Hepatocyte (in vitro differentiated cells): ENCODE results near the gene GLCE. TPM values are rescaled to one million over a fixed set of nuclear protein-coding genes. Genes with fewer than 3 reads are reported as not detected.

ENCODE experiments used
- DNase-seq: peaks from one replicate; pipeline ENCODE4 v3.0.0-alpha.2; 2016; ENCODE audit warnings: low spot score
- H2AFZ ChIP-seq: fragments of 200-600 bp; sonication (generic); 2 replicates; pipeline ENCODE4 v1.6.0; 2016; ENCODE audit warnings: antibody characterized with exemption, mild to moderate bottlenecking
- H3K27ac ChIP-seq: fragments of 200-600 bp; sonication (generic); 2 replicates; pipeline ENCODE4 v1.5.1; 2016; ENCODE audit warnings: mild to moderate bottlenecking
- H3K27me3 ChIP-seq: fragments of 200-600 bp; sonication (generic); 2 replicates; pipeline ENCODE4 v1.6.1; 2016
- H3K36me3 ChIP-seq: fragments of 200-600 bp; sonication (generic); replicated peaks from 2 replicates; pipeline ENCODE4 v1.5.1; 2016; ENCODE audit warnings: low read depth; ENCODE audit not compliant: insufficient read depth
- H3K4me1 ChIP-seq: fragments of 200-600 bp; sonication (generic); 2 replicates; pipeline ENCODE4 v1.5.1; 2016; ENCODE audit warnings: mild to moderate bottlenecking, moderate library complexity; ENCODE audit not compliant: insufficient read depth
- H3K4me2 ChIP-seq: fragments of 200-600 bp; sonication (generic); 2 replicates; pipeline ENCODE4 v1.6.0; 2016
- H3K4me3 ChIP-seq: fragments of 200-600 bp; sonication (generic); 2 replicates; pipeline ENCODE4 v1.5.1; 2016; ENCODE audit warnings: mild to moderate bottlenecking
- H3K79me2 ChIP-seq: fragments of 200-600 bp; sonication (generic); 2 replicates; pipeline ENCODE4 v1.6.0; 2017; ENCODE audit warnings: mild to moderate bottlenecking
- H3K9me2 ChIP-seq: fragments of 200-600 bp; sonication (generic); replicated peaks from 2 replicates; pipeline ENCODE4 v1.6.0; 2017; ENCODE audit warnings: mild to moderate bottlenecking; ENCODE audit not compliant: insufficient read depth
- H3K9me3 ChIP-seq: fragments of 200-600 bp; sonication (generic); 2 replicates; pipeline ENCODE4 v1.5.1; 2016; ENCODE audit warnings: low read depth, mild to moderate bottlenecking
- H4K20me1 ChIP-seq: fragments of 200-600 bp; sonication (generic); 2 replicates; pipeline ENCODE4 v1.6.0; 2016; ENCODE audit warnings: mild to moderate bottlenecking; ENCODE audit not compliant: insufficient read depth, poor library complexity, severe bottlenecking
- EZH2 ChIP-seq: fragments of 200-600 bp; sonication (generic); IDR thresholded peaks from 2 replicates; pipeline ENCODE4 v1.6.1; 2016; ENCODE audit warnings: antibody characterized with exemption, mild to moderate bottlenecking, borderline replicate concordance
- EZH2phosphoT487 ChIP-seq: fragments of 200-600 bp; sonication (generic); IDR thresholded peaks from one replicate; pipeline ENCODE4 v1.6.1; 2018; ENCODE audit warnings: antibody characterized with exemption, mild to moderate bottlenecking, low read depth, moderate library complexity; ENCODE audit not compliant: unreplicated experiment, severe bottlenecking
- WGBS: methylation state at CpG from one replicate; pipeline ENCODE4 v1.1.6; 2016; ENCODE audit warnings: low lambda C conversion rate; ENCODE audit errors: missing lambda C conversion rate; 5-methylcytosine and 5-hydroxymethylcytosine counted together
- polyA plus RNA-seq: library from polyadenylated mRNA; unstranded; fragments of >200 nt; fragmentation: Nextera tagmentation; extraction: Ambion mirVana; gene quantifications from 2 replicates; pipeline ENCODE4 v1.2.1, GENCODE V29; 2016
- total RNA-seq: library from RNA; depleted of rRNA; stranded (reverse); fragments of >200 nt; gene quantifications from 2 replicates; pipeline ENCODE4 v1.2.3, GENCODE V29; 2014
- TF ChIP-seq, protein P1 (sequence below): fragments of 200-600 bp; sonication (generic); IDR thresholded peaks from 2 replicates; pipeline ENCODE4 v1.5.1; 2016; ENCODE audit warnings: antibody characterized with exemption, mild to moderate bottlenecking; ENCODE audit not compliant: poor library complexity

Gene GLCE
- total and polyA plus RNA-seq, 2 experiments from 2014 or later, result 14.4 to 37.9 TPM

DNA sequence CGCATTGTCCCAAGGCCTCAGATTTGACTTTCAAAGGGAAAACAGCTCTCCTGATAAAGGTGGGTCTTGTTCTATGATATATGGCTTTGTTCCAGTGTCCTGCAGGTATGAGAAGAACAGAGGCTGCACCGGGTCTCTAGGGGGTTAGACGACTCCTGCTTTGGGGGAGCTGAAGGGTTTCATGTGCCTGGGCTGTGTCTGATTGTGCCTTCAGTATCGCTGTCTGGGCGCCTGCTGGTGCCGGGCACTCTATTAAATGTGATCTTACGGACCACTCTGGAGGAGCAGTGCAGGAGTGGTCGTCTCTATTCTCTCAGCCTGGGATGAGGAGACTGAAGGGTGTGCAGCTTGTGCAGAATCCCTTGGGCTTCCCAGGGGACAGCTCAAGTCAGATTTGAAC is 154.3 kb downstream of the GLCE start:
- Histone ChIP-seq H3K27ac (no peak overlapping the region), H3K36me3 (no peaks in the 10 kb centered on the region), H2AFZ (no peak overlapping the region), H3K9me2 (no peaks in the 10 kb centered on the region), H3K4me3 (no peak overlapping the region), H4K20me1 (no peaks in the 10 kb centered on the region), H3K4me1 (peaks cover 6% of the 10 kb centered on the region), H3K27me3 (no peaks in the 10 kb centered on the region), H3K79me2 (no peaks in the 10 kb centered on the region), H3K4me2 (no peak overlapping the region), H3K9me3 (no peaks in the 10 kb centered on the region)
- WGBS, result 92% methylated on average over 8 of the region's 8 CpGs
- no peak for TF ChIP-seq EZH2
- TF ChIP-seq, protein P1, sequence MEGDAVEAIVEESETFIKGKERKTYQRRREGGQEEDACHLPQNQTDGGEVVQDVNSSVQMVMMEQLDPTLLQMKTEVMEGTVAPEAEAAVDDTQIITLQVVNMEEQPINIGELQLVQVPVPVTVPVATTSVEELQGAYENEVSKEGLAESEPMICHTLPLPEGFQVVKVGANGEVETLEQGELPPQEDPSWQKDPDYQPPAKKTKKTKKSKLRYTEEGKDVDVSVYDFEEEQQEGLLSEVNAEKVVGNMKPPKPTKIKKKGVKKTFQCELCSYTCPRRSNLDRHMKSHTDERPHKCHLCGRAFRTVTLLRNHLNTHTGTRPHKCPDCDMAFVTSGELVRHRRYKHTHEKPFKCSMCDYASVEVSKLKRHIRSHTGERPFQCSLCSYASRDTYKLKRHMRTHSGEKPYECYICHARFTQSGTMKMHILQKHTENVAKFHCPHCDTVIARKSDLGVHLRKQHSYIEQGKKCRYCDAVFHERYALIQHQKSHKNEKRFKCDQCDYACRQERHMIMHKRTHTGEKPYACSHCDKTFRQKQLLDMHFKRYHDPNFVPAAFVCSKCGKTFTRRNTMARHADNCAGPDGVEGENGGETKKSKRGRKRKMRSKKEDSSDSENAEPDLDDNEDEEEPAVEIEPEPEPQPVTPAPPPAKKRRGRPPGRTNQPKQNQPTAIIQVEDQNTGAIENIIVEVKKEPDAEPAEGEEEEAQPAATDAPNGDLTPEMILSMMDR, result no peak
- DNase-seq, result no peak

DNA sequence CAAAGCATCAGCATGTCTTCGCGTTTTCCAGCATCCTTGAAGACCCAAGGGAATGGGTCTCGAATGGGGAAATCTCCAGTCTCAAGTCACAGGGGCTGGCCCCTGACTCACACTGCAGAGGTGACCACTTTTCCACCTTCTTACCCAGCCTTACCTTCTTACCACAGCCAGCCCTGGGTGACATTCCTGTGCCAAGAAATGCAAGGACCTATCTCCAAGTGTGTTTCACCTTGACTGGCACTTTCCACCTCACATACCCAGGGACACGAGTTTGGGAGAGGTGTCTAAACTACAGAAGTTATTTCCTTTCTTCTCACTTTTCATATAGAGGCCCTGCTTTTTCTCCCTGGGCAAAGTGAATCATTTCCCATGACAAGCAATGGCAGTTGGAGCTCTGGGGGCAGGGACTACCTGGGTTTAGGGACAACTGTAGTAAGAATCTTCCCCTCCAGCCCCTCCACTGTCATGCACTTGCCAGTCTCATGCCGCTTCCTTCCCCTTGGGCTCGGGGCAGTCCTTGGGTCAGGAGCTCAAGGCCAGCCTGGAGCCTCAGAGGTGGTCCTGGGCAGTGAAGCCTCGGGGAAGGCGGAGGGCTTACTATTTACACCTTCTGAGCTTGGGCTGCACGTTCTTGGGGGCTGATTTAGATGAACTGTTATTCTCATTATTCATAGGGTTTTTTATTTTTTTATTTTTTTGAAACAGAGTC is 155.1 kb downstream of the GLCE start:
- no peak overlapping the region for H3K4me2 ChIP-seq
- no peaks in the 10 kb centered on the region for H3K9me2 ChIP-seq
- WGBS, result 91% methylated on average over 9 of the region's 9 CpGs
- DNase-seq, result no peak
- TF ChIP-seq EZH2, result no peak
- no peak for TF ChIP-seq EZH2phosphoT487
- TF ChIP-seq, protein P1, result no peak
- no peaks in the 10 kb centered on the region for H3K79me2 ChIP-seq
- peaks cover 8% of the 10 kb centered on the region for H3K4me1 ChIP-seq
- H3K36me3 ChIP-seq, result no peaks in the 10 kb centered on the region
- H3K9me3 ChIP-seq, result no peaks in the 10 kb centered on the region
- no peak overlapping the region for H3K4me3 ChIP-seq
- no peaks in the 10 kb centered on the region for H4K20me1 ChIP-seq
- no peak overlapping the region for H3K27ac ChIP-seq
- H2AFZ ChIP-seq, result no peak overlapping the region
- no peaks in the 10 kb centered on the region for H3K27me3 ChIP-seq

DNA sequence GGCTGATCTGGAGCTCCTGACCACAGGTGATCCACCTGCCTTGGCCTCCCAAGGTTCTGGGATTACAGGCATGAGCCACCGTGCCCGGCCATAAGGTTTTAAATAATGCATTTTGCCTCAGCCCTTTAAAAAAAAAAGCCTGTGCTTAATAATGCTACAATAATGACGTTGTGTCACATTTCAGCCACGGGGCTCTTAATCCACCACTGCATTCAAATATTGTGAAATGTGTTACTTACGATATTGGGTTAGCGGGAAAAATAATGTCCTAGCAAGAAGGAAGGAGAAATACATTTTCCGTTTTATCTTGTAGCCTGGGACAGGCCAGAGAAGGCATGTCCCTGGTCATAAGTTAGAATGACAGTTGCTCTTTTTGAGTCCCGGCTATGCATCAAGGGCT is 155.9 kb downstream of the GLCE start:
- no peak overlapping the region for H3K27ac ChIP-seq
- H3K4me1 ChIP-seq, result peaks cover 8% of the 10 kb centered on the region
- no peaks in the 10 kb centered on the region for H3K9me2 ChIP-seq
- H4K20me1 ChIP-seq, result no peaks in the 10 kb centered on the region
- no peak overlapping the region for H2AFZ ChIP-seq
- H3K79me2 ChIP-seq, result no peaks in the 10 kb centered on the region
- TF ChIP-seq, protein P1, result no peak
- TF ChIP-seq EZH2phosphoT487, result no peak
- no peak for TF ChIP-seq EZH2
- no peak overlapping the region for H3K4me2 ChIP-seq
- H3K27me3 ChIP-seq, result no peaks in the 10 kb centered on the region
- no peak for DNase-seq
- H3K9me3 ChIP-seq, result no peaks in the 10 kb centered on the region
- WGBS, result 91% methylated on average over 8 of the region's 8 CpGs
- H3K36me3 ChIP-seq, result no peaks in the 10 kb centered on the region
- H3K4me3 ChIP-seq, result no peak overlapping the region
